Peyer's patch (tissue), 4 donors: Measurements from ENCODE around the gene SPOCD1.

Experiments
- POLR2A ChIP-seq, 2 donors: fragments of 450-650 bp; IDR thresholded peaks; one replicate each; pipeline ENCODE4 v1.5.1; 2017; ENCODE audit warnings: antibody characterized with exemption in 2 of 2, mild to moderate bottlenecking in 2 of 2, moderate library complexity in 2 of 2
- TF ChIP-seq, protein P1 (sequence below), 6 experiments: fragments of 450-650 bp in 4 of 6; fragments of 200-600 bp in 2 of 6; sonication (generic) in 1 of 6; IDR thresholded peaks; one replicate each; pipeline ENCODE4 v1.5.1; 2017 to 2019; ENCODE audit warnings: antibody characterized with exemption in 6 of 6, mild to moderate bottlenecking in 3 of 6, moderate library complexity in 1 of 6

DNA sequence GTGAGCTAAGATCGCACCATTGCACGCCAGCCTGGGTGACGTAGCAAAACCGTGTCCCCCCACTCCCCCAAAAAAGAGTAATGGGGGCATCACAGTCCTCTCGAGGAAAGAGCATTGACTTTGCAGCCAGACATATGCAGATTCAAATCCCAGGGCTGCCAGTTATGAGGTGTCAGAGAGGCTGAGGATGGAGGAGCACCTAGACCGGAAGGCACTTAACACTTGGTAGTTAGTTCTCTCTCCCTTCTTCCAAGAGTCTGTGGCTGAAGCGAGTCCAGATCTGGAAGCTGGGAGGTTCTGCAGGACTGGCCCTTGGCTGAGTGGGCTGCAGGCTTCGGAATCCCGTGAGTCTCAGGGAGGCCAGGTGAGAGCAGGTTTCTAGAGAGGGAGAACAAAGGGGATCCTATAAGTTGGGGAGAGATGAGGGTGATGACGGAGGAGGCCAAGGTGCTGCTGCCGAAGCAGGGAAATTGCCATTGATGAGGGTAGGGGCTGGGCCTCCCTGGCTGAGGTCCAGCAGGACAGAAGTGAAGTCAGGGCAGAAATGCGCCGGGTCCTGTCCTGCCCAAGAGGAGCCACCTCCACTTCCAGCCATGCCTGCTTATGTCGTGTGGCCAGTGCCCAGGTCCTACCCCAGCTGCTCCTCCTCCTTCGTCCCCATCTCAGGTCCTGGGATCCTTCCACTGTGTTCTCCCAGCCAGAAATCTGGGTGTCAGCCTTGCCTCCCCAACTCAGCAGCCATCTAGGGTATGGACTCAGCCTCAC is 13.3 kb upstream of the SPOCD1 start:
- no peak for TF ChIP-seq POLR2A (IDR thresholded peaks at IDR 0.05)
- TF ChIP-seq, protein P1, sequence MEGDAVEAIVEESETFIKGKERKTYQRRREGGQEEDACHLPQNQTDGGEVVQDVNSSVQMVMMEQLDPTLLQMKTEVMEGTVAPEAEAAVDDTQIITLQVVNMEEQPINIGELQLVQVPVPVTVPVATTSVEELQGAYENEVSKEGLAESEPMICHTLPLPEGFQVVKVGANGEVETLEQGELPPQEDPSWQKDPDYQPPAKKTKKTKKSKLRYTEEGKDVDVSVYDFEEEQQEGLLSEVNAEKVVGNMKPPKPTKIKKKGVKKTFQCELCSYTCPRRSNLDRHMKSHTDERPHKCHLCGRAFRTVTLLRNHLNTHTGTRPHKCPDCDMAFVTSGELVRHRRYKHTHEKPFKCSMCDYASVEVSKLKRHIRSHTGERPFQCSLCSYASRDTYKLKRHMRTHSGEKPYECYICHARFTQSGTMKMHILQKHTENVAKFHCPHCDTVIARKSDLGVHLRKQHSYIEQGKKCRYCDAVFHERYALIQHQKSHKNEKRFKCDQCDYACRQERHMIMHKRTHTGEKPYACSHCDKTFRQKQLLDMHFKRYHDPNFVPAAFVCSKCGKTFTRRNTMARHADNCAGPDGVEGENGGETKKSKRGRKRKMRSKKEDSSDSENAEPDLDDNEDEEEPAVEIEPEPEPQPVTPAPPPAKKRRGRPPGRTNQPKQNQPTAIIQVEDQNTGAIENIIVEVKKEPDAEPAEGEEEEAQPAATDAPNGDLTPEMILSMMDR (IDR thresholded peaks at IDR 0.05), result no peak
